ENCODE measurements around the gene CEP112.

- TF ChIP-seq CTCF (IDR thresholded peaks at IDR 0.05; ENCODE audit: insufficient read depth, low read length, poor library complexity, severe bottlenecking), result peak; percentile 52
- TF ChIP-seq EZH2phosphoT487 (conservative IDR thresholded peaks at IDR 0.05; ENCODE audit: low read length), result no peak
Observed at GRCh38 chr17:66200685-66201092, 8.8 kb upstream of the CEP112 start.

Measured in SU-DHL-6 (cell line).